ENCODE measurements around the gene ATG2A. TPM values are rescaled to one million over a fixed set of nuclear protein-coding genes. Genes with fewer than 3 reads are reported as not detected.

The ATG2A gene
- polyA plus RNA-seq, 3 donors = 2.6 to 24.9 (median 4.0) TPM

DNA sequence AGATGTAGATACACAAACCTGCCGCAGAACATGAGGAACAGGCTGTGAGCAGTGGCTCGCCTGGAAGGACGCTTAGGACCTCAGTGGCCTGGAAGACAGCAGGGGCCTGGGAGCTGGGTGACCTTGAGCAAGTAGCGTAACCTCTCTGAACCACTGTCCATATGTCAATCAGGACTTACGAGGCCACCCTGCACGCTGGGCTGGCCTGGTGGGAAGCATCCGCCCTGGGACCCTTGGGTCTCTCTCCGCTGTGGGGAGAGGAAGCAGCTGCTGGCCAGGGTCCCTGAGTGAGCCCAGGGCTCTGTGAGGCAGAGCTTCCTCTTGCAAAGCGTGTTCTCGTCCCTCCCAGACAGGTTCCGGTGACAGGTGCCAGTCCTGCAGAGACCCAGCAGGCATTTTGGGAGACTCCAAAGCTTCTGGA, 24.6 kb downstream of the ATG2A start:
- H3K4me3 ChIP-seq (replicated peaks in 1 of 3; ENCODE audit: low read depth in 2 of 3, low read length in 3 of 3) = no peak overlapping the region
- H3K27ac ChIP-seq (ENCODE audit: low read depth in 1 of 2, low read length in 2 of 2) = no peak overlapping the region
- H3K4me2 ChIP-seq (replicated peaks; ENCODE audit: extremely low read depth, low read length, poor library complexity, severe bottlenecking) = no peak overlapping the region
- H2AFZ ChIP-seq (ENCODE audit: insufficient read depth, low read depth, low read length, poor library complexity, severe bottlenecking) = no peak overlapping the region
- intact Hi-C loops (cut with micrococcal nuclease) = no loop called here
- no peak overlapping the region for H3K4me3 Mint-ChIP-seq
- H3K27me3 Mint-ChIP-seq (ENCODE audit: low read depth in 3 of 3) = peaks cover 4 to 6% (median 5%) of the 10 kb centered on the region in 3 donors
- H4K20me1 ChIP-seq (ENCODE audit: insufficient read depth, low read length) = peaks cover 6% of the 10 kb centered on the region
- H3K79me2 ChIP-seq (ENCODE audit: insufficient read depth, low read length) = no peaks in the 10 kb centered on the region
- H3K27ac Mint-ChIP-seq = no peak overlapping the region
- H3K4me1 Mint-ChIP-seq = peaks cover 19% of the 10 kb centered on the region
- TF ChIP-seq, protein P1, sequence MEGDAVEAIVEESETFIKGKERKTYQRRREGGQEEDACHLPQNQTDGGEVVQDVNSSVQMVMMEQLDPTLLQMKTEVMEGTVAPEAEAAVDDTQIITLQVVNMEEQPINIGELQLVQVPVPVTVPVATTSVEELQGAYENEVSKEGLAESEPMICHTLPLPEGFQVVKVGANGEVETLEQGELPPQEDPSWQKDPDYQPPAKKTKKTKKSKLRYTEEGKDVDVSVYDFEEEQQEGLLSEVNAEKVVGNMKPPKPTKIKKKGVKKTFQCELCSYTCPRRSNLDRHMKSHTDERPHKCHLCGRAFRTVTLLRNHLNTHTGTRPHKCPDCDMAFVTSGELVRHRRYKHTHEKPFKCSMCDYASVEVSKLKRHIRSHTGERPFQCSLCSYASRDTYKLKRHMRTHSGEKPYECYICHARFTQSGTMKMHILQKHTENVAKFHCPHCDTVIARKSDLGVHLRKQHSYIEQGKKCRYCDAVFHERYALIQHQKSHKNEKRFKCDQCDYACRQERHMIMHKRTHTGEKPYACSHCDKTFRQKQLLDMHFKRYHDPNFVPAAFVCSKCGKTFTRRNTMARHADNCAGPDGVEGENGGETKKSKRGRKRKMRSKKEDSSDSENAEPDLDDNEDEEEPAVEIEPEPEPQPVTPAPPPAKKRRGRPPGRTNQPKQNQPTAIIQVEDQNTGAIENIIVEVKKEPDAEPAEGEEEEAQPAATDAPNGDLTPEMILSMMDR (IDR thresholded peaks at IDR 0.05) = no peak
- H3K36me3 Mint-ChIP-seq = peaks cover 22% of the 10 kb centered on the region in 2 donors
- WGBS (ENCODE audit: insufficient coverage) = 76% methylated on average over 9 of the region's 11 CpGs
- H3K9me3 Mint-ChIP-seq = no peaks in the 10 kb centered on the region
- peaks cover 24 to 28% of the 10 kb centered on the region in 2 donors for H3K36me3 ChIP-seq (replicated peaks in 1 of 2; ENCODE audit: control insufficient read depth in 1 of 2, insufficient read depth in 2 of 2, low read length in 2 of 2)
- no peaks in the 10 kb centered on the region for H3K27me3 ChIP-seq (ENCODE audit: control insufficient read depth in 2 of 2, insufficient read depth in 2 of 2, low read length in 2 of 2)
- no peaks in the 10 kb centered on the region for H3K9me3 ChIP-seq (replicated peaks in 1 of 2; ENCODE audit: control insufficient read depth in 1 of 2, insufficient read depth in 1 of 2, low read length in 2 of 2)
- H3K4me1 ChIP-seq (ENCODE audit: control insufficient read depth in 1 of 2, insufficient read depth in 2 of 2, low read length in 2 of 2) = peaks cover 23 to 28% of the 10 kb centered on the region in 2 donors
- no peak overlapping the region for H3K9ac ChIP-seq (ENCODE audit: insufficient read depth, low read length, poor library complexity, severe bottlenecking)
- DNase-seq = no peak

DNA sequence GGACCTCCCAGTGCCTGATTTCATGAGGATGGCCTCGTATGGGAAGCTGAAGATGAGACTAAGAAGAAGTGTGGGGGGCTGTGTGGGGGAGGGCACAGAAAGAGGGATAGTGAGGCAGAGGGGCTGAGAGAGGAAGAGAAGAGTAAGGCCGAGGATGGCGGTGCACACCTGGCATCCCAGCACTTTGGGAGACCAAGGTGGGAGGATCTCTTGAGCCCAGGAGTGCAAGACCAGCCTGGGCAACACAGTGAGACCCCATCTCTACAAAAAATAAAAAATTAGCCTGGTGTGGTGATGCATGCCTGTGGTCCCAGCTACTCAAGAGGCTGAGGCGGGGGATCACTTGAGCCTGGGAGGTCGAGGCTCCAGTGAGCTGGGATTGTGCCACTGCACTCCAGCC, 25.1 kb downstream of the ATG2A start:
- intact Hi-C loops (cut with micrococcal nuclease) = no loop called here
- H3K36me3 Mint-ChIP-seq = peaks cover 16% of the 10 kb centered on the region in 2 donors

More for the DNA sequence above, 25.1 kb downstream of the ATG2A start:
- 89% methylated on average over 4 of the region's 5 CpGs for WGBS (ENCODE audit: insufficient coverage)
- Histone ChIP-seq H2AFZ (ENCODE audit: insufficient read depth, low read depth, low read length, poor library complexity, severe bottlenecking) (no peak overlapping the region), H3K9ac (ENCODE audit: insufficient read depth, low read length, poor library complexity, severe bottlenecking) (no peak overlapping the region), H3K4me1 (ENCODE audit: control insufficient read depth in 1 of 2, insufficient read depth in 2 of 2, low read length in 2 of 2) (peaks cover 28 to 34% of the 10 kb centered on the region in 2 donors), H3K4me3 (replicated peaks in 1 of 3; ENCODE audit: low read depth in 2 of 3, low read length in 3 of 3) (no peak overlapping the region), H3K27me3 (ENCODE audit: control insufficient read depth in 2 of 2, insufficient read depth in 2 of 2, low read length in 2 of 2) (no peaks in the 10 kb centered on the region), H3K4me2 (replicated peaks; ENCODE audit: extremely low read depth, low read length, poor library complexity, severe bottlenecking) (no peak overlapping the region), H4K20me1 (ENCODE audit: insufficient read depth, low read length) (peaks cover 6% of the 10 kb centered on the region), H3K79me2 (ENCODE audit: insufficient read depth, low read length) (no peaks in the 10 kb centered on the region), H3K27ac (ENCODE audit: low read depth in 1 of 2, low read length in 2 of 2) (no peak overlapping the region), H3K9me3 (replicated peaks in 1 of 2; ENCODE audit: control insufficient read depth in 1 of 2, insufficient read depth in 1 of 2, low read length in 2 of 2) (no peaks in the 10 kb centered on the region), H3K36me3 (replicated peaks in 1 of 2; ENCODE audit: control insufficient read depth in 1 of 2, insufficient read depth in 2 of 2, low read length in 2 of 2) (peaks cover 19 to 23% of the 10 kb centered on the region in 2 donors)
- Mint-ChIP-seq H3K27ac (no peak overlapping the region), H3K9me3 (no peaks in the 10 kb centered on the region), H3K4me3 (no peak overlapping the region), H3K4me1 (peaks cover 24% of the 10 kb centered on the region), H3K27me3 (ENCODE audit: low read depth in 3 of 3) (peaks cover 4 to 7% (median 5%) of the 10 kb centered on the region in 3 donors)
- DNase-seq = no peak
- TF ChIP-seq, protein P1 (IDR thresholded peaks at IDR 0.05) = no peak
